ENCODE results near the gene ZBTB40.

ZBTB40 gene

DNA sequence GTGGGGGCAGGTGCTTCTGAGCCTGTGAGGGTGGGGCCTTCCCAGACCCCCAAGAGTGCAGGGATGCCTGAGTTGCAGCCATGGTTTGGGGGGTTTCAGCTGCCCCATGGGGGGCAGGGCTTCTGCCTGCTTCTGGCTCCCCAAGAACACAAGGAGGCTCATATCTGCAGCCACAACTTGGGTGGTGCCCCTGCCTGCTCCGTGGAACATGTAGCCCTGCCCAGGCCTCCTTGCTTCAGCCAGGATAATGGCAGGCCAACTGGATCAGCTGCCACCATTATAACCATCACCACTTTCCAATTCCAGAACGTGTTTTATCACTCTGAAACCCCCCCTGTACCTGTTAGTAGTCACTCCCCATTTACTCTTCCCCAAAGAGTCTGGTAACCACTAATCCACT lies 14.0 kb downstream of the ZBTB40 start:
- no peak for DNase-seq (ENCODE audit: low spot score)

- DNase-seq (ENCODE audit: low spot score): no peak
Measured at GRCh38 chr1:22470227-22470626, 18.6 kb downstream of the ZBTB40 start.

- DNase-seq (ENCODE audit: low spot score): peak; percentile 43
Measured at GRCh38 chr1:22471078-22471477, 19.4 kb downstream of the ZBTB40 start.

DNA sequence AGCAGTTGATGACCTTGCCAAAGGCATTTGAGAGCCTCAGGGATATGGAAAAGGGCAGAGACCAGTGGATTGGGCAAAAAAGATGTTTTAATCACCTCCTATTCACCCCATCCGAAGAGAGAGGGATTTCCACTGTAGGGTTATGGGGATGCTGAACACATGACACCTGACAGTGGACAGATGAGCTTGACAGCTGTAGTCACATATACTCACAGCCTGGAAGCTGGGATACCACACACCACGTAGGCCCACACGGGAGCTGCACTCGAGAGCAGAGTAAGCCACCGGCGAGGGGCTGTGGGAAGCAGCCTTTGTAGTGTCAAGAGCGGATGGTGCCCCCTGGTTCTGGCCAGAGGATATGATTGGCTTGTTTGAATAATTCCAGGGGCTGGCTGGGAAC lies 20.0 kb downstream of the ZBTB40 start:
- no peak for DNase-seq (ENCODE audit: low spot score)

DNA sequence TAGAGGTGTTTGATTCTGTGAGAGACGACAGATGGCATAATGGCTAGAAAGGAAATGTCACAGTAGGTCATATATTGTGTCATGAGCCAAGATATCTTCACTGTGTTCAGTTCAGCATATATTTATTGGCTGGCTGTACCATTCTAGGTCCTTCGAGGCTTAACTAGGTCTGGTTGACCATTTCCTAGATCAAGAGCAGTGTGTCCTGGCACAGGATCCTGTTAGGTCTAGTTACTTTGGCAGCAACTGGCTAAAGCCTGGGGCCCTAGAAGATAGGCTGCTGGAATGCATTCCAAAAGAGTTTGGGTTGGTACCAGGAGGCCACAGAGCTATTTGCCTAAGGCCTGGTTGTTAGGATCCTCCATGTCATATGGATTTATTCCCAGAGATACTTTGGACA lies 20.9 kb downstream of the ZBTB40 start:
- DNase-seq (ENCODE audit: low spot score): no peak

DNA sequence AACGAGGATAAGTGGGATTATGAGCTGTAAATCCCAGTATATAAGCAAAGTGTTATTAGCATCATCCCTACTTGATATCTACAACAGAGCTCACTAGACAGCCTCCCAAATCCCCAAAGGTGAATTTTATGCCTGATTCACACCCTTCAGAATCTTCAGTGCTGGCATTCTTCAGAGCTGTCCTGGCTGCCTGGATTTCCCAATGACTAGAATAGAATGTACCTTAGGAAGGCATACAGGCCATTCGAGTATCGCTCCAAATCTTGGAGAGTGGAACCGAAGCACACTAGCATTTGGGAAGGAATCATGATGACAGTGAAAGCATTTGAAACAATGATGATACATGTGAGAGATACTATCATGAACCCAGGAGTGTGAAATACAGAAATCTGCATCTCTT lies 22.3 kb downstream of the ZBTB40 start:
- no peak for DNase-seq (ENCODE audit: low spot score)

DNA sequence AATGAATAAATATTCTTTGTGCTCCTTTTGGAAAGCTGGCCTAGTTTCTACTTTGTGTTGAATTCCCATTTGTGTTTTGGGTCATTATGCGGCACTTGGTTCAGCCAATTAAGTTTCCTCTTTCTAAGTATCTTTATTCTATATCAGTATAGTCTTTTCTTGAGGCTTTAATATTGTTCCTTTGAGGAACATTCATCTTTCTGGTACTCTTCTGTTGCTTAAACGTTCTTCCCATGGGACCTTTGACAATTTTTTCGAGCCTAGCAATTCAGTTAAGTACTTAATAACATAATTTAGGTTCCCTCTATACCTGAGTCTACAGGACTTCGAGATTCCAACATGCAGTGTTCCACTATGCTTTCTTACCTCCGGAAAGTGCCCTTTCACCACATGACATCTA lies 24.9 kb downstream of the ZBTB40 start:
- no peak for DNase-seq (ENCODE audit: low spot score)

- DNase-seq (ENCODE audit: low spot score): no peak
Measured at GRCh38 chr1:22483121-22483520, 31.5 kb downstream of the ZBTB40 start.

DNA sequence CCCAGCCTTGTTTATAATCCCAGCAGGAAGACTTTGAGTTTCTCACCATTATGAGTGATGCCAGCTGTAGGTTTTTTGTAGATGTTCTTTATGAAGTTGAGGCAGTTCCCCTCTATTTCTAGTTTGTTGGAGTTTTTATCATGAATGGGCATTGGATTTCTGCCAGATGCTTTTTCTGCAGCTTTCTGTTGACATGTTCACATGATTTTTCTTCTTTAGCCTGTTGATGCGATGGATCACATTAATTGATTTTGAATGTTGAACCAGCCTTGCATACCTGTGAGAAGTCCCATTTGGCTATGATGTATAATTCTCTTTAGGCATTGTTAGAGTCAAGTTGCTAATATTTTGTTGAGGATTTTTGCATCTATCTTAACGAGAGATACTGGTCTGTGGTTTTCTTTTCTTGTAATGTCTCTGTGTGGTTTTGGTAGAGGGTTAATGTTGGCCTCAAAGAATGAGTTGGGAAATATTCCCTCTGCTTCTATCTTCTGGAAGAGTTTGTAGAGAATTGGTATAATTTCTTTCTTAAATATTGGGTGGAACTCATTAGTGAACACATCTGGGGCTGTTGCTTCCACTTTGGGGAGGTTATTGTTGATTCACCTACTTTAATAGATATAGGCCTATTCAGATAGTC lies 33.2 kb downstream of the ZBTB40 start:
- DNase-seq (ENCODE audit: low spot score): no peak

GRCh38 chr1:22485431-22485830 lies 33.8 kb downstream of the ZBTB40 start:
- no peak for DNase-seq (ENCODE audit: low spot score)

DNA sequence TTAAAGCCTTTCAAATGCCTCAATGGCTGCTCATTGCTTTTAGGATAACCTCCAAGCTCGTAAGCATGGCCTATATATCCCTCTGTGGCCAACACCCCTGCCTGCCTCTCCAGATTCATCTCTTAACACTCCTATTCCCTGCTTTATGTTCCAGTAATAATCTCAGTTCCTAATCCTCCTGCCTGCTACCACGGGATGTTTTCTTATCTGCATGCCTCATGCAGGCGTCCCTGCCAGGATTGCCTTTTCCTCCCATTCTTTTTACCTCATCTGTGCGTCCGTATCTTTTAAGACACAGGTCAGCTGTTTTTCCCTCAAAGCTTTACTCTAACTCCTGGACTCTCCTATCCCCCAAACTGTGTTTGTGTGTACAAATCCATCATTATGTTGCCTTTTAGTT lies 36.1 kb downstream of the ZBTB40 start:
- DNase-seq (ENCODE audit: low spot score): no peak

DNA sequence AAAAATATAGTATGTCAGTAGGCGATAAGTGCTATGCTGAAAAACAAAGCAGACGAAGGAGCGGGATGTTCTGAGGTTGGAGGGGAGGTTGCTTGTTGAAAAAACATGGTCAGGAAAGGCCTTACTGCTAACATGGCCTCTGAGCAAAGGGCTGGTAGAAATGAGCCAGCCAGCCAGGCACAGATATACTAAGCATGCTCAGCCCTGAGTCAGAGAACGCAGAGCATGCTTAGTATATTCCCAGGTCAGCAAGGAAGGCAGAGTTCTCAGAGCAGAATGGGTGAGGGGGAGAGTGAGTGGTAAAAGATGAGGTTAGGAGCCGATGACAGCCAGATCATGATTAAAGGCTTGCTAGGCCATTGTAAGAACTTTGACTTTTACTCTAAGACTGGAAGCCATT lies 36.7 kb downstream of the ZBTB40 start:
- no peak for DNase-seq (ENCODE audit: low spot score)

DNA sequence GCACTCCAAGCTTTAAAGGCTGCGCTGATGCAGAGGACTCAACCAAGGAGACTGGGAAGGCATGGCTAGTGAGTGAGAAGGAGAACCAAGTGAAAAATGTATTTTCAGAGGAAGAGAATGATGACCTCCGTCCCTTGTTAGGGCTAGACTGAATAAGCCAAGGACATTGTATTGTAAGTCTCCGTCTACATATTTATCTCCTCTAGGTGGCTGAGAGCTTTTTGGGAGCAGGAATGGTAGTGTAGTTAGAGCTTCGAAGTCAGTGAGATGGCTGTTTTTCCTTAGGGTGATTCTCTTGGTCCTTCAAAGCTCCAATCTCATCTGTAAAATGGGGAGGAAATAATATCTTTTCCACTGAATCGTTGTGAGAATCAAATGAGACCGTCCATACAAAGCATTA lies 37.6 kb downstream of the ZBTB40 start:
- DNase-seq (ENCODE audit: low spot score): no peak

DNA sequence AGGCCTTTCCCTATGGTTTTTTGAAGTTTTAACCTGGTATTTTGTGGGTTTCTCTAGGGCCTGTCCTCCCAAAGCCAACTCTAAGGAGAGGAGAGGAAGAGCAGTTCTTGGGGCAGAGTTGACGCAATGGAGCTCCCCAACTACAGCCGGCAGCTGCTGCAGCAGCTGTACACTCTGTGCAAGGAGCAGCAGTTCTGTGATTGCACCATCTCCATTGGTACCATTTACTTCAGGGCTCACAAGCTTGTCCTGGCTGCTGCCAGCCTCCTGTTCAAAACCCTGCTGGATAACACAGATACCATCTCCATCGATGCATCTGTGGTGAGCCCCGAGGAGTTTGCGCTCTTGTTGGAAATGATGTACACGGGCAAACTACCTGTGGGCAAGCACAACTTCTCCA lies 38.2 kb downstream of the ZBTB40 start:
- DNase-seq (ENCODE audit: low spot score): no peak

DNA sequence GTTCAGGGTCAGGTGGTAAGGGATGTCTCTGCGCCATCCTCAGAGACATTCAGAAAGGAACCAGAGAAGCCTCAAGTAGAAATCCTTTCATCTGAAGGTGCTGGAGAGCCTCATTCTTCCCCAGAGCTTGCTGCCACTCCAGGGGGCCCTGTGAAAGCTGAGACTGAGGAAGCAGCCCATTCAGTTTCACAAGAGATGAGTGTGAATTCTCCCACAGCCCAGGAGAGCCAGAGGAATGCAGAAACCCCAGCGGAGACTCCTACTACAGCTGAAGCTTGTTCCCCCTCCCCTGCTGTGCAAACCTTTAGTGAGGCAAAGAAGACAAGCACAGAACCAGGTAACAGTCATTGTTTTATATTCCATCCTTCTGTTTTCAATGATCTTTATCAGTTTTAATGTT lies 38.7 kb downstream of the ZBTB40 start:
- DNase-seq (ENCODE audit: low spot score): no peak

DNA sequence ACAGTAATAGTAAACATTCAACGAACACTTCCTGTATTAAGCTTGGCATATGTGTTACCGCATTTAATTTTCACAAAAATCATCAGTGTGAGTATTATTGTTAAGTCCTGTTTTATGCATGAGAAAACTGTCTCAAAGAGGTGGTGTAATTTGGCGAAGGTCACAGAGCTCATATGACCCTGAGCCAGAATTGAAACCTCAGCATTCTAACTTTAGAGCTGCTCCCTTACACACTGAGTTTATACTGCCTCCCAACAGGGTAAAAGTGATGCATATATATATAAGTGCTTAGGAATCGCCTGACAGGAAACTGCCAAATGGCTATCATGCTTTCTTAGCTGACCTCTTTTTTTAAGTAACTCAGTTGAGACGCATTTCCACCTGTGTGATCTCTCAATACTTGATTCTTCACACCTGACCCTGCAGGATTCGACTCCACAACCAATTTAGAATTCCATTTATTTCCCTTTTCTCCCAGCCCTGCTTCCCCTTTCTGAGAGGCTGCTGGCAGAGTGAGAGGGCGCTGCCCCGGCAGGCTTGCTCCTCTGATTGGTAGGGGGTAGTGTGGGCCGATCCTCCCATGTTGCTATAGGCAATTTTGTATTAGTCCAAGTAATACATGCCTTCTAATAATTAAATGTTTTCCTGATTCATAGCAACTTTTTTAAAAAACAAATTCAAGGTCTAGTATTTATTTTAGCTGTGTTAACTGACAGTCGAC lies 40.5 kb downstream of the ZBTB40 start:
- no peak for DNase-seq (ENCODE audit: low spot score)

GRCh38 chr1:22494144-22494543 lies 42.5 kb downstream of the ZBTB40 start:
- DNase-seq (ENCODE audit: low spot score): no peak

GRCh38 chr1:22494943-22495579 lies 43.4 kb downstream of the ZBTB40 start:
- DNase-seq (ENCODE audit: low spot score): no peak

GRCh38 chr1:22496536-22497160 lies 45.0 kb downstream of the ZBTB40 start:
- DNase-seq (ENCODE audit: low spot score): no peak

GRCh38 chr1:22498463-22498862 lies 46.8 kb downstream of the ZBTB40 start:
- DNase-seq (ENCODE audit: low spot score): no peak

GRCh38 chr1:22500058-22500457 lies 48.4 kb downstream of the ZBTB40 start:
- no peak for DNase-seq (ENCODE audit: low spot score)

DNA sequence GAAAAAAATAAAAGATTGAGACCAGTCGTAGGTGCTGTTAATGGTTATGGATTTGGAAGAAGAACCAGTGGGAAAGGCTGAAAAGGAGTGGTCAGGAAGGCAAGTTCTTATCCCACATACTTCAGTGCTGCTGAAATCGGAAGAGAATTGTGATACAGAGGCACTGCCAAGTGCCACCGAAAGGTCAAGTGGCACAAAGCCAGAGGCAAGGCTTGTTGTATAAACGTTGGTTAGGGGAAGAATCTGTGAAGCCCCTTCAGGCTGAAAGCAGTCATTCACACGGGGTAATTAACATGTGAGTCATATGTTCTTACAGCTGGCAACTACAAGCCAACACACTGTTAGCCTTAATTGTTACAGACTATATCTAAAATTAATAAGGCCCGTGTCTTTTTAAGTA lies 48.8 kb downstream of the ZBTB40 start:
- DNase-seq (ENCODE audit: low spot score): no peak

DNA sequence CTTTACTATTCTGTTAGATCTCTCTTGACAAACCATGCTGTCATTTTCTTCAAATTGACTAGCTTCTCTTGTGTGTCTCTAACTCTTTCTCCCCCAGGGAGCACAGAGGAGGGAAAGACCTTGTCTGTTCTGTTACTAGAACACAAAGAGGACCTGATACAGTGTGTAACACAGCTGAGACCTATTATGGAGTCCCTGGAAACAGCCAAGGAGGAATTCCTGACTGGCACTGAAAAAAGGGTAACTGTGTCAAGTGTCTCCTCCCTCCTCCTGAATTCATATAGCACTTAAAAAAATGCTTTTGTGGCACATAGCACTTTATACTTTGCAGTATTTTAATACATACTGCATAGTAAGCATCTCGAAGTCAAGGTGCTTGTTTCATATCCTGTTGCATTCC lies 50.6 kb downstream of the ZBTB40 start:
- DNase-seq (ENCODE audit: low spot score): no peak
